Right renal cortex interstitium (tissue), 3 donors: ENCODE data around the gene ICOSLG. TPM values are rescaled to one million over a fixed set of nuclear protein-coding genes. Genes with fewer than 3 reads are reported as not detected.
"Not testable (repeated sequence)": the region's sequence is repeated elsewhere in the genome, so short reads cannot be mapped to it uniquely, and the experiment has no call there.

Experiments
- DNase-seq, 3 donors: peaks; one replicate each; pipeline ENCODE4 v3.0.0-alpha.2; 2013; ENCODE audit warnings: low read depth in 3 of 3, low spot score in 2 of 3
- polyA plus RNA-seq, 3 donors: library from polyadenylated mRNA; unstranded; fragments of 120-200 nt; gene quantifications; one replicate each; pipeline ENCODE4 v1.2.1, GENCODE V29; 2013; ENCODE audit not compliant: insufficient read length in 3 of 3

Gene ICOSLG
- polyA plus RNA-seq, 3 donors = 6.1 to 13.2 (median 6.9) TPM

DNA sequence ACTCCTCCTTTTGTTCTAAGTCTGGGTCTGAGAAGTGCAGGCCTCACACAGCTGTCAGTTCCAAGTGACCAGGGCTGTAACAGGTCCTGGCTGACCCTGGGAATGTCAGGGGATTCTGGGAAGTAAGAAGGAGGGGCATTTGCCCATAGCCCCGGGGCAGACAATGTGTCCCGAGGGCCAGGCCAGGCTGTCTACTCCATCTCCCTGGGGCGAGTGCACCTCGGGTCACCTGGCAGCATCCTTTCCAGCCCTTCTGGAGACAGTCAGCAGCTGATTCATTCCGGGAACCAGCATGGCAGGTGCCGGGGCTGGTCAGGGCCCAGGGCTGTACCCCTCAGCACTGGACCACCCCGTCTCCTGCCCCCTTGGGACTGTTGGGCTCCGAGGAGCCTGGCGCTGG, 13.1 kb downstream of the ICOSLG start:
- not testable (repeated sequence) for DNase-seq

DNA sequence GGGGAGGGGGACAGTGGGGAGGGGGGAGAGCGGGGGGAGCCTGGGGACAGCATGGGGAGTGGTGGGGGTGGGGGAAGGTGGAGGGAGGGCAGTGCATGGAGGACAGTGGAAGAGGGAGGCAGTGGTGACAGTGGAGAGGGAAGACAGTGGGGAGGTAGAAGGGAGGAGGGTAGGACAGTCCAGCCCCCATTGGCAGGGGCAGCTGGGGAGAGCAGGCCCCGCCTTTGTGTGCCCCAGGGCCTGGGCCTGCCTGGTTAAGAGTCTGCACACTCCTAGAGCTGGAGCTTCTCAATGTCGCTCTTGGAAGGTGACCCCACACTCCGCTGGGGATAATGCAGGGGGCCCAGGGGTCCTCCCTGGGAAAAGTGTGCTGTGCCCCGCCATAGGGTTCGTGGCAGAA, 15.1 kb downstream of the ICOSLG start:
- DNase-seq = not testable (repeated sequence)

GRCh38 chr21:44223334-44223733, 17.4 kb downstream of the ICOSLG start:
- DNase-seq = not testable (repeated sequence)

GRCh38 chr21:44220674-44221073, 20.1 kb downstream of the ICOSLG start:
- DNase-seq = not testable (repeated sequence)

DNA sequence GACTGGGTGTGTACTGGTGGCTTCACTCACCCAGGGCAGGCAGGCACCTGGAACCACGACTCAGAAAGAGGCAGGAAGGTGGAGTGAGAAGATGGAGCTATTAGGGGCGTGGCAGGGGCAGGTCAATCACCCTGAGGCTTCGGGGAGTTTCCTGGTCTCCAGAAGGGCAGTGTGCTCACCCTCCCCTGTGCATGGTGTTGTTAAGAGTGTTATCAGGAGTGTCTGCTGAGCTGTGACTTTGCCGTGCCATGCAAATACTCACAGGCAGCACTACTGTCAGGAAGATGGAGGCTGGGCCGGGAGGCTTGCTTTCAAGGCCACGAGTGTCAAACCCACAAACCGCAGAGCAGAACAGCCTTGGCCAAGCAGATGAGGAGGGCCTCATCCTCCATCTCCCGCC, 22.3 kb downstream of the ICOSLG start:
- DNase-seq = not testable (repeated sequence)

- not testable (repeated sequence) for DNase-seq
Measured at GRCh38 chr21:44211978-44212377, 28.8 kb downstream of the ICOSLG start.

DNA sequence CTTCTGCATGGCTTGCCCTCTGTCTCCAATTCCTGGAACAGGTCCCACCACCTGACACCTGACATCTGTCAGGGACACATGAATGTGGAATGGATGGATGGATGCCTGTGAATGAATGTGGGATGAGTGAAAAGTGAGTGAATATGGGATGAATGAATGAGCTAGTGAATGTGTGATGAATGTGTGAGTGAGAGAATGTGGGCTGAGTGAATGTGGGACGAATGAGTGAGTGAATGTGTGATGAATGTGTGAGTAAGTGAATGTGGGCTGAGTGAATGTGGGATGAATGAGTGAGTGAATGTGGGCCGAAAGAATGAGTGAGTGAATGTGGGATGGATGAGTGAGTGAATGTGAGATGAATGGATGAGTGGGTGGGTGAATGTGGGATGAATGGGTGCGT, 29.2 kb downstream of the ICOSLG start:
- DNase-seq = not testable (repeated sequence)

- not testable (repeated sequence) for DNase-seq
Measured at GRCh38 chr21:44207860-44208646, 32.7 kb downstream of the ICOSLG start.

GRCh38 chr21:44206698-44207676, 33.8 kb downstream of the ICOSLG start:
- not testable (repeated sequence) for DNase-seq

GRCh38 chr21:44206187-44206586, 34.6 kb downstream of the ICOSLG start:
- DNase-seq = not testable (repeated sequence)

DNA sequence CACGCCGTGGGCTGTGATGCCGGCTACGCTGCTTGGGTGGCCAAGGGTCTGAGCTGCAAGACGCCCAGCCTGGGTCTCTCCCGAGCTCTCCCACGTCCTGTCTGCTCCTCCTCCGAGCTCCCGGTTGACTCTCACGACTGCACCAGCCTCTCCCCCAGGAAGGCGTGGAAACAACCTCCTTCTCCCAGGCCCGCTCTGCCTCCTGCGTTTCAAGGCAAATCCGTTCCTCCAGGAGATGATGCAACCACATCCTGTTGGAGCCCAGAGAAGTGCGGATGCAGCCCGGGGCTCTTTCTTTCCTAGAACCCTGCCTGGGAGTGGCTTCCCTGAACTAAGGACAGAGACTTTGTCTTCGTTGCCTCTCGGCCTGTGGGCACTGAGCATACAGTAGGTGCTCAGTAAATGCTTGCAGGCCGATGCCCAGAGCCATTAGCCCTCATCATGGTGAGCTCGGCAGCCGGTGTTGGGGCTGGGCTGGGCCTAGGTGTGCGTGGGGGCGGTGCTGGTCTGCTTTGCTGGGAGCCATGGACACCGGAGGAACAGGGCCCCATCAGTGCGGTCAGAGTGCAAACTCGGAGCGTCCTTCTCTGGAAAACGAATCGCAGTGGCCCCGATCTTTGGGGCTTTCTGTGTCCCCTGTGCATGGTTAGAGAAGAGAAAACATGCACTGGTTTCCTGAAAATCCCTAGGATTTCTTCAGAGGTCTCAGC, 38.0 kb downstream of the ICOSLG start:
- not testable (repeated sequence) for DNase-seq

GRCh38 chr21:44199997-44200396, 40.7 kb downstream of the ICOSLG start:
- DNase-seq = not testable (repeated sequence)

- no peak for DNase-seq
Measured at GRCh38 chr21:44199448-44199847, 41.3 kb downstream of the ICOSLG start.

GRCh38 chr21:44197156-44197516, 43.6 kb downstream of the ICOSLG start:
- DNase-seq = not testable (repeated sequence)

- not testable (repeated sequence) for DNase-seq
Measured at GRCh38 chr21:44196212-44197155, 44.3 kb downstream of the ICOSLG start.

DNA sequence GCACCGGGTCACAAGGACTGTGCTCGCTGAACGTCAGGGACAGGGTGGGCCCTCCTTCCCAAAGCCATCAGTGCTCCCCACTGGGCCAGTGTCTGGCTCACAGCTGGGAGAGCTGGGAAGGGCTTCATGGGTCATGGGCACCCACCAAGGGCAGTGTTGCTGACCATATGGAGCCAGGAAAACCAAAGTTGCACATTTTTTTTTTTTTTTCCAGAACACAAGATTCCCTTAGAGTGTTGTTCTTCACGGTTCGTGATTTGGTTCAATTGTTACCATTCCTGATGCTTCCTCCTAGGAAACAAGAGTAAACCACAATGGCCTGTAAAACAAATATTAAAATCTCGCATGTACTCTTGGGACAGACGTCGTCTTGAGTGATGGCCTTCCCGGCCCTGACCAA, 45.9 kb downstream of the ICOSLG start:
- not testable (repeated sequence) for DNase-seq

DNA sequence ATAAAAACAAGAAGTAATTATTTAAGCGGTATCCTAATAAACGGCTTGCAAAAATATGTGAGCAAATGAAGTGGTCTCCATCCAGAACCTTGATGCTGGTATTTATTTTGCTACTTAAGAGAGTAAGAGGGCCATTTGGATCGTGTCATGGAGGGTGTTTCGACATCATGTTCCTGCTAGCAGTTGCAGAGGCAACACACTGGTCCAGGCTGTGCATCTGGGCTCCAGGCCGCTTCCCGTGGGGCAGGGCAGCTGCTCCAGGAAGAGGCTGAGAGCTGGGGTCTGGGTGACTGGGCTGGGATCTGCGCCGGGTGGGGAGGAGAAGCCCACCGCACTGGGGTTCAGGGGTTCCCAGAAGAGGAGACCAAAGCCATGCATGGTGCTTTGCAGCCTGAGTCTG, 46.3 kb downstream of the ICOSLG start:
- DNase-seq = not testable (repeated sequence)

GRCh38 chr21:44193108-44193507, 47.6 kb downstream of the ICOSLG start:
- DNase-seq = not testable (repeated sequence)
